HG02870 (cell line): ENCODE data around the gene ENDOD1.
A peak's percentile ranks its signal among the peaks of the same experiment; 100 is the strongest.

ENCODE experiments used
- ATAC-seq: cut with Tn5 transposase; IDR thresholded peaks from one replicate; pipeline ENCODE4 v1.9.1; 2021; ENCODE audit warnings: mild to moderate bottlenecking, moderate library complexity; ENCODE audit not compliant: unreplicated experiment

The ENDOD1 gene

GRCh38 chr11:95076416-95076815, 13.2 kb upstream of the ENDOD1 start:
- no peak for ATAC-seq

DNA sequence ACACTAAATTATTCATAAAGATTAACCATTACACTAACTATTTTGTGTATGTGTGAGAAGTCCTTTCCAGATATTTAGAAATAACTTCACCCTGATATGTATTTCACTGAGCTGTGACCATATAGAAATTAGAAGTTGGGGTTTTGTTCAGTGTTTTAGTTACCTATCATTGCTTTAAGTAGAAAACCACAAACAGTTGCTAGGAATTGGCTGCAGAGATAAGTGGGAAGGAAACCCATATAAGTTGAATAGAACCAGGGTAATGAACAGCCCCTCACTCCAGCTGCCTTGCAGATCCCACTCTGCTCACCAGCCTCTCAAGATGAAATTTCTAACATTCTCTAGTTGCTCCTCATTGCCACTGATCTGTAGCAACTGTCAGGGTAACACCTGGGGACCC, 12.7 kb upstream of the ENDOD1 start:
- no peak for ATAC-seq

DNA sequence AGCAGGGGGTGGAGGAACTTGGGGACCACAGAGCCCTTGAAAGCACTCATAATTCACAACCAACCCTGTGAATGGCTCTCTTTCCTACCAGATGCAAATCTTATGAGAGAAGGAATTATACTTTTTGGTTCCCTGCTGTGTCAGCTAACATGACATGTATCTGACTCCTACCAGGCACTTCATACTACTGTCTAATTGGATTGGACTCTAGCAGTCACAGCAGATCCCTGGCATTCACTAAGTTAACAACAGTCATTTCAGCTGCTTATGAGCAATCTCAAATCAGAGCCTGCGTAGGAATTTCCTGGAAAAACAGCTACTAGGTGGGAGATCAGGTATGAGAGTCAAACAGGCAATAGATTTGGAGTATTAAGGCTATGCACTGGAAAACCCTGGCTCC, 11.1 kb upstream of the ENDOD1 start:
- no peak for ATAC-seq

GRCh38 chr11:95081010-95081409, 8.6 kb upstream of the ENDOD1 start:
- no peak for ATAC-seq

- no peak for ATAC-seq
These were observed 8.2 kb upstream of the ENDOD1 start for GRCh38 chr11:95081412-95081811.

- ATAC-seq: no peak
These were observed 7.1 kb upstream of the ENDOD1 start for GRCh38 chr11:95082576-95083001.

DNA sequence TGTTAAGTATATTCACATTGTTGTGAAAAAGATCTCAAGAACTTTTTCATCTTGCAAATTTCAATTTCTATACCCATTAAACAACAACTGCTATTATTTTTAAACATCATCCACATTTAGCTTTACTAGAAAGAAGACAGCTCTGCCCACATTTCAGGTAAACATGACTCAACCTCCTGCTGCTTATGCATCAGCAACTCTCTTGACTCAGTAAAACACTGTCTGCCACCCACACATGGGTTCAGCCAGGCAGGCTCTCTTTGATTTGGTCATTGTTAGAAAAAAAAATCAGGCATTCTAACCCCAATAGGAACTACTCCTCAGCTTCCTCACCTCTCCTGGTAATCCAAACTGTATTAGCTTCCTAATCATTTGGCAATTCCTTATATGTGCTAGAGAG, 5.1 kb upstream of the ENDOD1 start:
- ATAC-seq: no peak

- ATAC-seq: no peak
These were observed 4.4 kb upstream of the ENDOD1 start for GRCh38 chr11:95085117-95085816.

DNA sequence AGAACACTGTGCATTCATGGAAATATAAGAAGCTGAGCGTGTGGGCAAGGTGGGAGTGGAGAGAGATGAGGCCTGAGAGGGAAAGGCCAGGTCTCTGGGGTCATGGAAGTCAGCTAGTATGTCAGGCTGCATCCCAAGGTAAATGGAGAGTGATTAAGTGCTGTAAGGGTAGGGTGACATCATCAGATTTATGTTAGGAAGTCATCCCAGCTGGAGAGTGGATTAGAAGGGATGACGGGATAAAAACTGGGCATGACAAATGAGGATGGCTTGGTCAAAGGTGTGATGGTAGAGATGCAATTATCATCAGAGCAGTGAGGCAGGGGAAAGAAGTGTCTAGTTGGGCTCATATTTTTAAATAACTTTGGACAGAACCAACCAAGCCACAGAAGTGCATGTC, 3.5 kb upstream of the ENDOD1 start:
- no peak for ATAC-seq

- no peak for ATAC-seq
These were observed 2.6 kb upstream of the ENDOD1 start for GRCh38 chr11:95086836-95087570.

- peak; percentile 33 for ATAC-seq
These were observed 563 bp upstream of the ENDOD1 start for GRCh38 chr11:95088946-95089619.

GRCh38 chr11:95091663-95092180, 2.1 kb downstream of the ENDOD1 start:
- ATAC-seq: no peak

DNA sequence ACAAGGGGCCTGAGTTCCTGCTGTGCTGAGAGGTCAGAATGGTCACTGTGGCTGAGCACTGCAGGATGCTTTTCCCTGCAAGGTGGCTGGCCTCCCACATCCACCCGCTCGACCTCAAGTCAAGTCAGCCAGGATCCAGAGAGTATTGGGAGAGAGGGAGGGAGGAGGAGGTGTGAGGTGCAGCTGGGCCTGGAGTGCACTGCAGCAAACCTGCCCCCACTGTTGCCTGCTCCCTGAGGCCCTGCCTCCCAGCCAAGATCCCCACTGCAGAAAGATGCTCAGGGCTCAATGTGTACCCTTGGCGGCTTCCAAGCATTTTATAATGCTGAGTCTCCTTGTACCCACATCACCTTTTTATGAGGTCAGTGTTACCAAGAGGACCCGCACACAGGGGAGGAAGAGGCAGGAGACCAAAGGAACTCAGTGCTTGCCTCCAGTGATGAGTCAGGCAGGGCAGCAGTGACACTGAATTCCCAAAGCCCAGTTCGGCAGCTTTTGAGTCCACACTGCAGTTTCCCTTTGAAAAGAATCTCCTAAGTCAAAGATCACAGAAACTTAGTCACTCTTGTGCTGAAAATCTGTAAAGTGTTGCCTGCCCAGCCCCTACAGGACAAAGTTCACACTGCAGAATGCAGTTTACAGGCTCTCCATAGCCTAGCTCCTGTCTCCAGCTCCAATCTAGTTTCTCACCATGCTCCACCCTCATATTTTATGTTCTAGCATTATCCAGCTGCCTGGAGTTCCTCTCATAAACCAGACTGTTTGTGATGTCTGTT, 3.1 kb downstream of the ENDOD1 start:
- no peak for ATAC-seq

DNA sequence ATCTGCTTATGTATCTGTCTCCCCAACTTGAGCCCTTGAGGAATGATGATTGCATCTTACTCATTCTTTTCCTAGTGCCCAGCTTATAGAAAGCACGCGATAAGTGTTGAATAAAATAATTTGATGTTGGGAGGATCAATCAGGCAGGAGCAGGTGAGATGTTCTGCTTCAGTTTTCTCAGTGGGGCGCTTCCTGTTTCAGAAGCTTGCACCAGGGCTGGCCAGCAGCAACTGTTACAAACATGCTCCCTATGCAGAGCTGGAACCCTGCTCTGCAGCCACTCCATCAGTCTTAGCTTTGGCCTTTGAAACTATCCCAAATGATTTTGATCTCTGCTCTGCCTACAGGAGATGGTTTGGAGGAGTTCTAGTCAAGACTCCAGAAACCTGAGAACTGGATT, 3.9 kb downstream of the ENDOD1 start:
- no peak for ATAC-seq

GRCh38 chr11:95095858-95096587, 6.4 kb downstream of the ENDOD1 start:
- ATAC-seq: peak; percentile 89

DNA sequence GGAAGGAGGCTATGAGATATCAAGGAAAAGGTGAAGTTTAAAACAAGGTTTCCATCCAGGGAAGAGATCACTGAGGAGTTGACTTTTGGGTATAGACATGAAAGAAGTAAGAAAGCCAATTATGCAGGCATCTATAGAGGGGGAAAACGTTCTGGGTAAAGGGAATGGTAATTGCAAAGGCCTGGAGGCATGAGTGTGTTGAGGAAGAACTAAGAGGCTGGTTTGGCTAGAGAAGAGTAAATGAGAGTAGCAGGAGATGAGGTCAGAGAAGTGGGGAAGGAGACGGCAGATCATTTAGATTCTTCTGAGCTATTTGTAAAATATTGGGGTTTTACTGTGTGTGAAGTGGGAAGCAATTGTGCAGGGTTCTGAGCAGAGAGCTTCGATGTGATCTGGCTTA, 7.6 kb downstream of the ENDOD1 start:
- no peak for ATAC-seq

DNA sequence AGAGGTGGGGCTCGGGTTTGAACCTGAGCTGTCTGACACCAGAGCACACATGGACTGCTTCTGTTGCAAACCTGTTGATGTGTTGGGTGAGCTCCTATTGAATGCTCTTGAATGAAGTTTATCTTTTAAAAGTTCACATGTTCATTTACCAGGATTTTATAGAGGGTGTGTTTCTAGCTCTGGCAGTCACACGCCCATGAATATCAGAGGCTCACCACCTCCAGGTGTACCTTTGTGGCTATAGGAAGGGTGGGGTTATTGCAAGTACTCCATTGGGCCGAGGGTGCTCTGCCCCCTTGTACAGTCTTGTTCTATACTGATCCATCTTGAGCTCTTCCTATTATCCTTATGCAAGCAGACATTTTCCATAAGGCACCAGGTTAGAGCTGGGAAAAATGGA, 9.2 kb downstream of the ENDOD1 start:
- ATAC-seq: no peak

- no peak for ATAC-seq
These were observed 10.6 kb downstream of the ENDOD1 start for GRCh38 chr11:95100191-95100648.

DNA sequence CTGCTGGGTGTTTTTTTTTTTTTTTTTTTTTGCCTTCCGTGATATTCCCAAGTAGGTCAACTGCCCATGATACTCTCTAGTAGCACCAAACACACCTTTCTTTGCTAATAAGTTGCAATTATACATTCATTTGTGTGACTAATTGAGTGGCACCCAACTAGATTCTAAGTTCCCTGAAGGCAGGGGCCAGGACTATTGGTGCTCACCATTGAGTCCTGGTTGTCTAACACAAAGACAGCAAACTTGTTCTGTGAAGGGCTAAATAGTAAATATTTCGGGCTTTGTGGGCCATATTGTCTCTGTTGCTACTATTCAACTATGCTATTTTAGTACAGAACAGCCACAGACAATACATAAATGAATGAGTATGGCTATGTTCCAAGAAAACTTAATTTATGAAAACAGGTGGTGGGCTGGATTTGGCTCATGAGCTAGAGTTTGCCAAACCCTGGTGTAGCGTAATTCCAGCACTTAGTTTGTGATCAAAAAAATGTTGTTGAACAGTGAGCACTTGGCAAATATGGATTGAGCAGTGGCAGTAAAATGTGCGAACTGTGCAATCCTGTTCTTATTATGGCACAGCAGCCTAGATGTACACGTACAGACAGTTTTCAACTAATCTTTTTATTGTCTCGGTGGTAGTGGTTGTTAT, 11.3 kb downstream of the ENDOD1 start:
- ATAC-seq: no peak

DNA sequence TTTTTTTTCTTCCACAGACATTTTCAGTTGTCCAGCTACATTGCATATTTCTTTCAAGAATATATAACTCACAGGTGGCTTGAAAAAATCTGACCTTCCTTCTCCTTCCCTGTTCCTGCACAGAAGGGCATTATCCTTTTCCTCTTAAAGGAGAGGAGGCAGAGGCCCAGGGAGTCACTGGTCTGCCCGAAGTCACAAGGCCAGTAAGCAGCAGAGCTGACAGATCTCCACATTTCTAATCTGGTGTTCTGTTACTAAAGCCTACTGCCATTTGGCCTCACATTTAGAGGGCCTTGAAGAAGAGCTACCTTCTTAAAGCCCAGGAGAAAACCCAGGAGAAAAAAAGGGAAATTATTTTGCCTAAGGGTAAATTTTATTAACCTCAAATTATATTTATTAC, 12.3 kb downstream of the ENDOD1 start:
- ATAC-seq: no peak
